Heart left ventricle (tissue), 16 donors: ENCODE results near the gene CPNE5. TPM values are rescaled to one million over a fixed set of nuclear protein-coding genes. Genes with fewer than 3 reads are reported as not detected.
A peak's percentile ranks its signal among the peaks of the same experiment; 100 is the strongest.

Experiments used
- ATAC-seq, 4 donors: fragments of 200-7000 bp; cut with Tn5 transposase; one replicate each; pipeline ENCODE4 v1.9.1; 2020 to 2022; ENCODE audit warnings: moderate library complexity in 4 of 4, mild to moderate bottlenecking in 3 of 4, moderate number of reproducible peaks in 1 of 4
- DNase-seq, 5 donors: peaks; one replicate each; pipeline ENCODE4 v3.0.0-alpha.2; 2020
- H3K27ac ChIP-seq, 12 donors: fragments of 200-600 bp; sonication (generic) in 4 of 12; one replicate each; pipeline versions ENCODE4 v1.5.0 to v1.8.0; 2016 to 2022; ENCODE audit warnings: mild to moderate bottlenecking in 2 of 12
- H3K27me3 ChIP-seq, 9 donors: fragments of 200-600 bp; sonication (generic) in 2 of 9; one replicate each; pipeline versions ENCODE4 v1.5.1 to v1.8.0; 2016 to 2022; ENCODE audit warnings: mild to moderate bottlenecking in 3 of 9
- H3K36me3 ChIP-seq, 9 donors: fragments of 200-600 bp; sonication (generic) in 2 of 9; one replicate each; pipeline versions ENCODE4 v1.5.0 to v1.8.0; 2018 to 2022; ENCODE audit warnings: mild to moderate bottlenecking in 2 of 9
- H3K4me1 ChIP-seq, 12 donors: fragments of 200-600 bp; sonication (generic) in 4 of 12; one replicate each; pipeline versions ENCODE4 v1.5.0 to v1.8.0; 2016 to 2022; ENCODE audit warnings: mild to moderate bottlenecking in 3 of 12
- H3K4me3 ChIP-seq, 12 donors: fragments of 200-600 bp; sonication (generic) in 4 of 12; one replicate each; pipeline versions ENCODE4 v1.5.0 to v1.8.0; 2017 to 2022; ENCODE audit warnings: mild to moderate bottlenecking in 9 of 12, moderate library complexity in 4 of 12
- H3K9me3 ChIP-seq, 12 donors: fragments of 200-600 bp; sonication (generic) in 4 of 12; one replicate each; pipeline versions ENCODE4 v1.5.0 to v1.8.0; 2016 to 2022; ENCODE audit warnings: mild to moderate bottlenecking in 1 of 12
- CTCF ChIP-seq, 12 donors: fragments of 200-600 bp; sonication (generic) in 4 of 12; IDR thresholded peaks; one replicate each; pipeline versions ENCODE4 v1.5.0 to v1.8.0; 2018 to 2022; ENCODE audit warnings: antibody characterized with exemption in 12 of 12, mild to moderate bottlenecking in 5 of 12
- POLR2A ChIP-seq, 2 donors: fragments of 450-650 bp; IDR thresholded peaks; one replicate each; pipeline ENCODE4 v1.6.1; 2017; ENCODE audit warnings: antibody characterized with exemption in 2 of 2, mild to moderate bottlenecking in 2 of 2, moderate library complexity in 2 of 2
- WGBS, 4 donors: extraction: QIAGEN DNeasy Blood & Tissue Kit in 2 of 4; methylation state at CpG; one replicate each; pipeline versions ENCODE4 v1.1.5 to v1.1.7; 2013 to 2018; 5-methylcytosine and 5-hydroxymethylcytosine counted together
- intact Hi-C, 10 donors: fragments of 100-400 bp; cut with DNase I; formaldehyde crosslinking; loops; one replicate each; pipeline versions ENCODE4 v1.11.1 to v1.14.2; 2022
- polyA plus RNA-seq, 2 donors: library from polyadenylated mRNA; stranded (reverse); fragments of 200-250 nt; gene quantifications; one replicate each; pipeline ENCODE4 v1.2.3, GENCODE V29; 2013
- total RNA-seq, 9 donors: library from RNA; depleted of rRNA in 2 of 9; stranded (reverse); fragments of >200 nt in 2 of 9; fragmentation: NEBNext Ultra II Directional in 3 of 9; extraction: Animal tissue kit (Norgen Biotek cat#: 25700) in 3 of 9; gene quantifications; one replicate each; pipeline versions ENCODE4 v1.1.0 to v1.2.4, GENCODE V29; 2016 to 2023
- donor health status: ischemic (EF 13 %, LVEDD 7.1; RV severe dilation, severe dysfunction).
- donor health status: healthy with polysubstance abuse.
- donor health status: DM: no; HTN: yes; CAD: no.
- donor health status: DM: no; HTN: no; CAD: no.
- donor health status: ischemic (EF 25% LVEDD 6.9; RV normal size, moderate dysfunction).
- donor health status: ischemic (EF 25% LVEDD 5.7; RV mildly dilated, moderate dysfunction).
- donor health status: healthy.
- donor health status: DM: yes; HTN: yes; CAD: no.
- donor health status: ischemic (EF 35%, LVEDD 5.7; RV mildly dilated, moderate dysfunction).
- donor health status: nonischemic (EF 11% LVEDD 7.7; RV severe dilation, severe dysfunction).
- donor health status: DM: yes; HTN: yes; CAD: no.
- donor health status: PGD.
- donor health status: ischemic (EF 29% LVEDD 5.4; RV normal size, mild dysfunction).
- donor health status: nonischemic (EF 23%, LVEDD 6.1; RV moderate dilation, normal function).

CPNE5 gene
- total and polyA plus RNA-seq, 11 donors: 4.0 to 111 (median 13.4) TPM

- intact Hi-C loops: no loop called here
- H3K36me3 ChIP-seq: peaks cover 0 to 17% (median 0%) of the 10 kb centered on the region in 9 donors
- DNase-seq (no peak), ATAC-seq (no peak)
- H3K27ac ChIP-seq: no peak overlapping the region
- TF ChIP-seq CTCF (IDR thresholded peaks at IDR 0.05): no peak
- no peak for TF ChIP-seq POLR2A (IDR thresholded peaks at IDR 0.05)
- no peaks in the 10 kb centered on the region for H3K9me3 ChIP-seq
- peaks cover 0 to 5% (median 0%) of the 10 kb centered on the region in 12 donors for H3K4me1 ChIP-seq
- no peaks in the 10 kb centered on the region for H3K27me3 ChIP-seq
- WGBS, 4 donors: 94 to 100% (median 100%) methylated on average over 1 of the region's 1 CpG
- no peak overlapping the region for H3K4me3 ChIP-seq
Observed at GRCh38 chr6:36797653-36798052, 41.6 kb downstream of the CPNE5 start.

- ATAC-seq (no peak), DNase-seq (no peak)
- Histone ChIP-seq H3K36me3 (peaks cover 0 to 17% (median 0%) of the 10 kb centered on the region in 9 donors), H3K9me3 (no peaks in the 10 kb centered on the region), H3K27me3 (no peaks in the 10 kb centered on the region), H3K27ac (no peak overlapping the region), H3K4me3 (no peak overlapping the region), H3K4me1 (peaks cover 0 to 5% (median 0%) of the 10 kb centered on the region in 12 donors)
- TF ChIP-seq POLR2A (IDR thresholded peaks at IDR 0.05) (no peak), CTCF (IDR thresholded peaks at IDR 0.05) (no peak)
- 92 to 97% (median 96%) methylated on average over 12 of the region's 12 CpGs for WGBS, 4 donors
- intact Hi-C loops: no loop called here
Observed at GRCh38 chr6:36797055-36797454, 42.2 kb downstream of the CPNE5 start.

GRCh38 chr6:36794713-36795065 is 44.6 kb downstream of the CPNE5 start:
- peaks cover 0 to 5% (median 0%) of the 10 kb centered on the region in 12 donors for H3K4me1 ChIP-seq
- intact Hi-C loops: no loop called here
- DNase-seq (no peak), ATAC-seq (no peak)
- H3K36me3 ChIP-seq: peaks cover 0 to 15% (median 0%) of the 10 kb centered on the region in 9 donors
- whole genome bisulfite sequencing, 4 donors: 93 to 98% (median 93%) methylated on average over 4 to 5 of the region's 5 CpGs
- H3K9me3 ChIP-seq: no peaks in the 10 kb centered on the region
- TF ChIP-seq POLR2A (IDR thresholded peaks at IDR 0.05): no peak
- no peak for TF ChIP-seq CTCF (IDR thresholded peaks at IDR 0.05)
- H3K4me3 ChIP-seq: no peak overlapping the region
- H3K27me3 ChIP-seq: no peaks in the 10 kb centered on the region
- H3K27ac ChIP-seq: no peak overlapping the region

- Histone ChIP-seq H3K4me3 (no peak overlapping the region), H3K36me3 (peaks cover 0 to 10% (median 0%) of the 10 kb centered on the region in 9 donors), H3K4me1 (peaks cover 0 to 6% (median 0%) of the 10 kb centered on the region in 12 donors), H3K27me3 (no peaks in the 10 kb centered on the region), H3K9me3 (no peaks in the 10 kb centered on the region), H3K27ac (no peak overlapping the region)
- WGBS, 4 donors: 72 to 79% (median 75%) methylated on average over 15 to 19 of the region's 19 CpGs
- DNase-seq: no peak
- TF ChIP-seq POLR2A (IDR thresholded peaks at IDR 0.05) (no peak), CTCF (IDR thresholded peaks at IDR 0.05) (no peak)
- intact Hi-C loops: no loop called here
- peak in 3 of 4 donors; percentile 1 to 24 (median 21) for ATAC-seq
Observed at GRCh38 chr6:36793913-36794712, 45.1 kb downstream of the CPNE5 start.
